ENCODE results near the gene GPR18.

GRCh38 chr13:99218126-99218525 is 40.1 kb downstream of the GPR18 start:
- no peak for TF ChIP-seq CTCF (IDR thresholded peaks at IDR 0.05)
- TF ChIP-seq POLR2A (IDR thresholded peaks at IDR 0.05), result no peak
